ENCODE results near the gene SCMH1.
"Not testable (repeated sequence)": the region's sequence is repeated elsewhere in the genome, so short reads cannot be mapped to it uniquely, and the experiment has no call there.

SCMH1 gene

DNA sequence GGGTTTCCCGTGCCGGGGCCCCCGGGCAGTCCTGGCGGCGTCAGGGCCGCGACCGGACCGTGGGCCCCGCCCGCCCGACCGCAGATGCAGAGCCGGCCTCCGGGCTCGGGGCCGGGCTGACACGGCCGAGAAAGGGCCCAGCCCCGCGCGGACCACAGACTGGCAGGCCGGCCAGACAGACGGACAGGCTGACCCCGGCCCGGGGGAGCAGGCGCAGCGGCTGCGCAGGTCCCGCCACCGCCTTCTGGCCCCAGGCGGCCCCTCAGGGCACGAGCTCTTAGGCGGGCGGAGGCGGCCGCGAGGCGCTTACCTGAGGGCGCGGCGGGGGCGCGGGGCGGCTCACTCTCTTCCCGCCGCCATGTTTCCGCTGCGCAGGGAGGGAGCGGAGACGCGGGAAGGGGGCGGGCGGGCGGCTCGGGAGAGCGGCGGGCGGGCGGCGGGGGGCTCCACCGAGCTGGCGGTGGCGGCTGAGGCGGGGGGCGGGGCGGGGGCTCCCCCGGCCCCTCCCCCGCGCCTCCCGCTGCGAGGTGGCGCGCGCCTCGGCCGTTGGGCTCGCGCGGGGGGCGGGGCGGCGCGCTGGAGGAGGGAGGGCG lies at the start of gene SCMH1:
SCMH1 (minus strand) TSS at position 558 of the 593 bp plus-strand sequence. CDS start 56,173 bp downstream, outside the sequence.
- DNase-seq: peak; percentile 62

DNA sequence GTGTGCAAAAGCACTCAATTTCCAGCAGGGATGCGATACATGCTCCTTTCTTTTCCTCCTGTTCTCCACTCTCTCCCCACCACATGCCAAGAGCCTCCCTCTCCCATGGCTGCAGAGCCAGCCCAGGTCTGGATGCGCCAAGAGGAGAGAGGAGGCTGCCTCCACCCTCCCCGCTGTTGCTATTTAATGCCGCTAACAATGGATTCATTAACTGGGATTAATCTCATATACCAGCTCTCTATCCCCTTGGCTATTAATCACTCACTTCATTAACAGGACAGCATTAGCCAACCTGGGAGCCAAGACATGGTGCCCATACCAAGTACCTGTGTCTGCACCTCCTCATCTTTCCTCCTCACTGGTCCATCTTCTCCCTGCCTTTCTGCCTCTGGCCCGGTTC lies 49.1 kb upstream of the SCMH1 start:
- DNase-seq: no peak

DNA sequence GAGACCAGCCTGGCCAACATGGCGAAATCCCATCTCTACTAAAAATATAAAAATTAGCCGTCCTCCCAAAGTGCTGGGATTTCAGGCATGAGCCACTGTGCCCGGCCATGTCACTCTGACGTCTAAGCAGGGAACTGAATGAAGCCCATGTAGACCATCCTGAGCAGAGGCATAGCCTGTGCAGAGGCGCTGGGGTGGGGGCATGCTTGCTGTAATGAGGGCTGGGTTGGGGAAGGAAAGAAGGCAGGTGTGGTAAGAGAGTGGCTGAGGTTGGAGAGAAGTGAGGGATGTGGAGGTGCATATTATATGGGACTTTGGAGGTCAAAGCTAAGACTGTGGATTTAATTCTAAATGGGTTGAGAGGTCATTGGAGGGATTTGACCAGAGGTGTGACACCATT lies 47.1 kb upstream of the SCMH1 start:
- no peak for DNase-seq

GRCh38 chr1:41286992-41287391 lies 44.9 kb upstream of the SCMH1 start:
- DNase-seq: no peak

DNA sequence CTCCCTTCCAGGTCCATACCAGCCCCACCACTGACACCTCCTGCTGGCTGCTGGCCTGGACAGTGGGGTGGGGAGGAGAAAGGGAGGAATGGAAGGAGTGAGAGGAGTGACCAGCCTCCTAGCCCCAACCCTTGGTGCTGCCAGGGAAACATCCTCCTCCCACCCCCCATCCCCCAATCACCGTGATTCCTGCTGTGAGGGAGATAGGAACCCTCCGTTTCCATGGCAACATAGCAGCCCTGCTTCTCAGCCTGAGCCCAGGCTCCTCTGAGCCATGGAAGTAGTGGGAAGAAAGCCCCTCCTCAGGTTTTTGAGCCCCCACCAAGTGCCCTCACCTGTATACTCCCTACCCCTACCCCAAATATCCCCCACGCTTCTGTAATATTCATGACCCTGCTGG lies 44.4 kb upstream of the SCMH1 start:
- DNase-seq: no peak

DNA sequence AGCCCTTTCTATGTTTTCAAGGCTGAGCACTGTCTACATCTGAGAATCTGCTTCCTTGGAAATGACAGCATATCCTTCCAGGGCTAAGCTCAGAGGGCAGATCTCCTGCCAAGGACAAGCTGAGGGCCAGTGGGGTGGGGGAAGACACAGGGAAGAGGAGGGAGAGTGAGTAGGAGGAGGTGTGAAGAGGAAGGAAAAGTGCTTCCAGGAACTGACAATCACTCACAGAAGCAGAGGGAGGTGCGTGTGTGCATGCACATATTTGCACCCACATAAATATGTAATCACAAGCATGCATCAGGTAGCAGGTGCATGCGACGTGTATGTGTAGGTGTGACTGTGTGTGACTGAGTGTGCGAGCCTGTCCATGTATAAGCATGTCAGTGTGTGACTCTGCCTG lies 43.7 kb upstream of the SCMH1 start:
- no peak for DNase-seq

DNA sequence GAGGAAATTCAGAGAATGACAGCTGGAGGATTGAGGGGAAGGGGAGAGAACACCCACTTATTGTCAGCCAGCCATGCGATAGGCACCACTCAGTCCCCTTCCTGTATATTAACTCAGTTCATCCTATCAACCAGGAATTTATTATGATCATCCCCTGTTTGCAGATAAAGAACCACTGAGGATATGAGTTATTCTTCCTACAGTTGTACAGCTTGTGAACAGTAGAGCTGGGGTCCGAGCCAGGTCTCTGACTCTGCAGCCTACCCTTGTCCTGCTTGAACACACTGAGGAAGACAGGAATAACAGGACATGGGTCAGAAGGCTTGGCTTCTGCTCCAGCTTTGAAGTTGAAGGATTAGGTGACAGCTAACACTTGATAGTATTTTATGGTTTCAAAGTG lies 42.0 kb upstream of the SCMH1 start:
- no peak for DNase-seq

DNA sequence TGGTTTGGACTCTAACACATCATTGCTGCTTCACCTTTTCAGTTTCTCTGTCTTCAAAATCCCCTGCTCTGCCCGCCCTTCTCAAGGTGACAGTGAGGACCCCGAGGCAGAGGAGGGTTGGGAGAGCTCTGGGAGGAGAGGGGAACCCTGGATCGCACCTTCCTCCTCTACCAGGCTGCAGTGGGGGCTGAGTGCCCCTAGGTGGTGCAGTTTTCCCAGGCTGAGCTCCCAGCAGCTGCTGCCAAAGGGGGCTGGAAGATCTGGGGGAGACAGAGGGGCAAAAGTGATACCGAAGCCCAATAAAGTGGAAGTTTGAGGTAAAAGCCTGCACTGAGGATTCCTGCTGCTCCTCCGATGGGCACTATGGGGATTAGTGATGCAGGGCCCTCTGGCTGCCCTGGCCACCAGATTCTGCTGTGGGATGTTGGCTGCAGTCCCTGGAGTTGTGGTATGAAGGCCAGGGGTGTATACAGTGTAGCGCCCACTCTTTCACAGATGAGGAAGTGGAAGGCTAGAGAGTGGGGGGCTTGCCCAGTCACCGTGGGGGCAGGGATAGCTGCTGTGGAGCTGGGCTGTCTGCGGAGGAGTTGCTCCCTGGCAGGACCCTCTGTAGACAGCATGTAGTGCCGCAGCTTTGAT lies 40.7 kb upstream of the SCMH1 start:
- peak; percentile 24 for DNase-seq

GRCh38 chr1:41281334-41281733 lies 39.2 kb upstream of the SCMH1 start:
- DNase-seq: no peak

DNA sequence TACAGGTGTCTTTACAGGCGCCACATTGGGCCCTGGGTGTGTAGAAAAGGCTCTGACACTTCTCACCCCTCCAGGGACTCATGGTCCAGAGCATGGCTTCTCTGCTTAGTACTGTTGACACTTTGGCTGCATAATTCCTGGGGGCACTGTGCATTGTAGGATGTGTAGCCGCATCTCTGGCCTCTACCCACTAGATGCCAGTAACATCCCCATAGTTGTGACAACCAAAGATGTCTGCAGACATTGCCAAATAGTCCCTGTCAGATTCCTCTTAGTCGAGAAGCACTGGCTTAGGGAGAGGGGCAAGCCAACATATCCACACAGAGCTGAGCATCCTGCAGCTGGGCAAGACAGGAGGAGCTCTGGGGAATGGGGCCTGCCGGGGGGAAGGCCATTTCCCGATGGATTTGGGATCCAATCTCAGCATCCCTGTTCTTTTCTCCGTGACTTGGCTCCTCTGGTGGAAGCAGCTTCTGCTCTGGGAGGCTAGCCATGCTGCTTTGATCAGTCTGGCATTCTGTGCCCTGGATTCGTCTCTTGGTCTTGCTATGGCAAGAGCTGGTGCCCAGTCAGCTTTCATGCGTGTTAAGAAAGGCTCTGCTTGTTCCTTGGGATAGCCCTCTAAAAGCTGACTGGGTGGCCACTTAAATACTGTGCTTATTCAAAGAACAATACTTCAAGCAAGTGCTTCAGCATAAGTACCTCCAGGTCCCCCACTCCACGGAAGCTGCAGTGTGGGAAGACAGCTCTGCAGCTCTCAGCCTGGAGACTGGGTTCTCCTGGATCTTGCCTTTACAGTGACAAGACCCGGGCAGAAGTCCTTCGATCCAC lies 38.3 kb upstream of the SCMH1 start:
- DNase-seq: no peak

DNA sequence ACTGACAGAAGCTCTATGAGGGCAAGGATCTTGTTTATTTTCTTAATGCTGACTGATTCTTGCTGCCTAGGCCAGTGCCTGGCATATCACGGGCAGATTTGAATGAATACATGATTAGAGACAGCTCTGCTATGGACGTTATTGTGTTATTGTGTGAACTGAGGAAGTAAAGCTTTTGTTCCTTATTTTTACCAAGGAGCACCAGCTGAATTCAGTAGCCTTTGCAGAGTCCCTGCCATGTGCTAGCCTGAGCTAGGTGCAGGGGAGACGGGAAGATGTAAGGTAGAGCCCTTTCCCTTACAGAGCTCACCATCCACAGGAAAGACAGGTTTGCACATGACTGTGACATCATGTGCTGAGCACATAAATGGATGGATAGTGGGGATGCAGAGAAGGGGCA lies 36.0 kb upstream of the SCMH1 start:
- DNase-seq: no peak

GRCh38 chr1:41277371-41277975 lies 35.4 kb upstream of the SCMH1 start:
- no peak for DNase-seq

DNA sequence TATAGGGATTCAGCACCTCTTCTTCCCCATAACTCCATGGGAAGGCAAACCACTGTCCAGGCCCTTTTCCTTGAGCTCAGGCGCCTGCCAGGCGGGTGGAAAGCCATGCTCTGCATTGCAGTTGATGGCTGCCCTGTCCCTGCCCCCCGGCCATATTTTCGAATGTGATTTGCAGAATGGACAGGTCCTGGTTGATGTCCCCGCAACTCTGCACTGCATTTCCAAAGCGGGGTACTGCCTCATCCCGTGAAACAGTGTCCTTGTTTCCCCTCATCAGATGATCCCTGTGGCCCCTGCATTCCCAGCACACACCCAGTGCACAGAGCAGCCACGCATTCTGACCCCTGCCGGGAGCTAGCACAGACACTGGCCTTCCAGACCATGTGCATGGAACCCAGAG lies 33.7 kb upstream of the SCMH1 start:
- DNase-seq: no peak

GRCh38 chr1:41274752-41275545 lies 32.8 kb upstream of the SCMH1 start:
- no peak for DNase-seq

DNA sequence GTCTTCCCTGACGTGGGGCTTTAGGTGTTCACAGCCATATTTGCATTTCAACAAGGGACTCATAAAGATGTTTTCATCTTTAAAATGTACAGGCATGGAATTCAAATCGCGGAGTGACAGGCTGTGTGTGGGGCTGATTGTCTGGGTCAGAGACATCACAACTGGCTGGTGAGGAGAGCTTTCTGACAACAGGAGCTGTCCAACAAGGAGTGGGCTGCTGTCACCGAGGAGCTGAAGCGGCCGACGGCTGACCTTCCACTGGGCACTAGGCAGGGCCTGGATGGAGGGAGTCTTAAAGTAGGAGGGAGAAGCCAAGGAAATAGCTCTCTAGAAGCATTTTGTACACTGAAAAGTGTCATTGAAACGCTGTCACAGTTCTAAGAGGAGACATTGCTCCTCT lies 30.5 kb upstream of the SCMH1 start:
- no peak for DNase-seq

DNA sequence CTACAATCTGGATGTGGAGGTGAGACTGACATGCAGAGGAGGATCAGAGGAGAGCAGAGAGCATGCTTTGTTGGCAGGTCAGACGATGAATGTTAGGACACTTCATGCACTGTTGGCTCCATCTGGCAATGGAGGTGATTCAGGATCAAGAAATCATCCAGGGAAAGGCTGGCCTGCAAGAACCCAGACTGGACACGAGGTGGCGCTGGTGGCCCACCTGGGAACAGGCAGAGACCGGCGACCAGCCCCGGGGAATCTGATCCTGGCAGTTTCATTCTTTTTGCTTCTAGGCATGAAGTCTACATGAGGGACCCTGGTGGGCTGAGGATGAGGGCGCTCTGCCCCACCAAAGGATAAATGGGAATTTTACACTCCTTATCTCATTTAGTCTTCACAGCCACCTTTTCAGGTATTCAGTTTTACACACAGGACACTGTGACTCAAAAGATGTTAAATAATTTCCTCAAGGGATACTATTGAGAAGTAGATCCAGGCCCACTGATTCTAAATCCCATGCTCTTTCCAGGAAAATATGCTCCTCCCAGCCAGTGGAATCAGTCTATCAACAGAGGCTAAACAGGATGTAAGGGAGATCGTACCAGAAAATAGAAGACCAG lies 26.2 kb upstream of the SCMH1 start:
- DNase-seq: peak; percentile 70

GRCh38 chr1:41261926-41262618 lies 20.0 kb upstream of the SCMH1 start:
- no peak for DNase-seq

DNA sequence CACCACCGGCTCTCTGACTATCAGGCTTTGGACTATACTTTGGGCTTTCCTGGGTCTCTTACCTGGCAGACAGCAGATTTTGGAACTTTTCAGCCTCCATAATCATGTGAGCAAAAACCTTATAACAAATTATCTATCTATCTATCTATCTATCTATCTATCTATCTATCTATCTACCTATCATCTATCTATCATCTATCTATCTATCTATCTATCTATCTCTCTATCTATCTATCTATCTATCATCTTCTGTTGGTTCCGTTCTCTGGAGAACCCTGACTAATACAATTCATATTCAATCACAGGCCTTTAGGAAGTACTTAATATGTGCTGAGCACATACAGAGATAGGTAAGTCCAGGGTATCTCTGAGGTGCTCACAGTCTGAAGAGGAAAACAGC lies 18.7 kb upstream of the SCMH1 start:
- no peak for DNase-seq

DNA sequence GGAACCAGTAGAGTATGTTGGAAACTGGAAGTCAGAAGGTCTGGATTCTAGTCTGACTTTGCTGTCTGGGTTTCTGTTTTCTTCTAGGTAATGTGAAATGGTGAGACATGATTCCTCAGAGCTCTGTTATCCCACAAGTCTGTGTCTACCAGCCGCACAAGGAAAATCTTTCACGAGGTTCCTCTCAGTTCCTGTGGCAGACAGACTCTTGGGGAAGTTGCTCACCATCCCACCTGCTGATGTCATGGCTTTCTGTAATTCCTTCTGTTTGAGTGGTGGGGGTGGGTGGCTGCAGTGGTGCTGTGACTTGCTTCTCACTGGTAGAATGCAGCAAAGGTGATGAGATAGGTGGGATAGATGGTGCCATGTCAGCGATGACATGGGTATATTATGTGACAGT lies 17.1 kb upstream of the SCMH1 start:
- no peak for DNase-seq

DNA sequence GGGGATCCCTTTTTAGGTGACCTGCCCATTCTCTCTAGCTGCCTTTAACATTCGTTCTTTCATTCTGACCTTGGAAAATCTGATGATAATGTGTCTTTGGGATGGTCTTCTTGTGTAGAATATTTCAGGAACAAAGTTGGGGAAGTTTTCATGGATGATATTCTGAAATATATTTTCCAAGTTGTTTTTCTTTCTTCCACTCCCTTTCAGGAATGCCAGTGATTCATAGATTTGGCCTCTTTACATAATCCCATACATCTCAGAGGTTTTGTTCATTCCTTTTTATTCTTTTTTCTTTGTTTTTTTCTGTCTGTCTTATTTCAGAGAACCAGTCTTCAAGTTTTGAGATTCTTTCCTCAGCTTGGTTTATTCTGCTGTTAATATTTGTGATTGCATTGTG lies 13.9 kb upstream of the SCMH1 start:
- DNase-seq: no peak

DNA sequence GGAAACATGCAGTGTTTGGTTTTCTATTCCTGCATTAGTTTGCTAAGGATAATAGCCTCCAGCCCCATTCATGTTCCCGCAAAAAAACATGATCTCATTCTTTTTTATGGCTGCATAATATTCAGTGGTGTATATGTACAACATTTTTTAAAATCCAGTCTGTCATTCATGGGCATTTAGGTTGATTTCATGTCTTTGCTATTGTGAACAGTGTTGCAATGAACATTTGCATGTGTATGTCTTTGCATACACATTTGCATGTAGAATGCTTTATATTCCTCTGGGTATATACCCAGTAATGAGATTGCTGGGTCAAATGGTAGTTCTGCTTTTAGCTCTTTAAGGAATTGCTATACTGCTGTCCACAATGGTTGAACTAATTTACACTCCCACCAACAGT lies 9.0 kb upstream of the SCMH1 start:
- not testable (repeated sequence) for DNase-seq

DNA sequence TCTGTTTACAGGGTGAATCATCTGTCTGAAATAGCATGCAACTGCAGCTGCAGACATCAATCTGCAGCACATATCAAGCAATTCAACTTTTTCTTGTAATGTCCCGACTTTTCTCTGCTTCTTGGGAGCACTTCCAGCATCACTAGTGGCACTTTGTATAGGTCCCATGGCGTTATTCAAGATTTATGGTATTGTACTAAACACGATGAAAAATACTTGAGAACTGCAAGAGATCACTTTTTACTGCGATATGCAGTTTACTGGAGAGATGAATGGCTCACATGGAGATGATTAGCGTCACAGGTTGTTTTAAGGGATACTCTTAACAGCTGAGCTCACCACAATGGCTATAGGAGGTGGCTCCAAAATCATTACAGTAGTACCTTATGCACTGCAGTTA lies 7.2 kb upstream of the SCMH1 start:
- no peak for DNase-seq

All from activated CD8-positive, alpha-beta memory T cell treated with anti-CD3 and anti-CD28 coated beads, Interleukin-2, amount 50 U/mL, for 4 hours (primary cell).